Stomach (tissue), 4 donors: ENCODE measurements around the gene ATF2.

Source experiments
- CTCF ChIP-seq, 7 experiments: fragments of 450-650 bp in 4 of 7; fragments of 200-600 bp in 3 of 7; sonication (generic) in 3 of 7; IDR thresholded peaks; one replicate each; pipeline ENCODE4 v1.5.1; 2016 to 2019; ENCODE audit warnings: antibody characterized with exemption in 7 of 7, control low read depth in 2 of 7, mild to moderate bottlenecking in 1 of 7
- POLR2A ChIP-seq, 4 donors: fragments of 450-650 bp; IDR thresholded peaks; one replicate each; pipeline ENCODE4 v1.6.1; 2016; ENCODE audit warnings: antibody characterized with exemption in 4 of 4, control low read depth in 2 of 4, mild to moderate bottlenecking in 1 of 4, moderate library complexity in 1 of 4

DNA sequence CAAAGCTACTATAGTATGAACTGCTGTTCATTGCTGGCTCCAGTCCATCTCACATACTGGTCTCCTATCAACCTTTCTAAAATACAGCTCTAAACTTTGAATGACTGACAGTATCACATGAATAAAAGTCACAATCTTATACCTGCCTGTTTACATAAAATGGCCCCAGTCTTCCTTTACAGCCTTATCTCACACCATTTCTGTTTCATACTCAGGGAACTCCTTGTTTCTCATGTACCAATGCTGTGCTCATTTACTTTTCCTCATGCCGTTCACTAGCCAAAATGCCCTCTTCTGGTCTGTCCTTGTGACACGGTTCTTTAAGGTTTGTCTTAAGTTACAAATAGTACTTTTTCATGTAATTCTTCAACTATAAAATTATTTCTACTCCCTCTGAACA, 7.3 kb upstream of the ATF2 start:
- no peak for TF ChIP-seq POLR2A (IDR thresholded peaks at IDR 0.05)
- no peak for TF ChIP-seq CTCF (IDR thresholded peaks at IDR 0.05)
